Fibroblast of pulmonary artery (primary cell): Measurements from ENCODE around the gene HPD.
A peak's percentile ranks its signal among the peaks of the same experiment; 100 is the strongest.

Experiments used
- DNase-seq: peaks from one replicate; pipeline ENCODE4 v3.0.0-alpha.2; 2010; ENCODE audit warnings: low read depth
- H3K4me3 ChIP-seq: replicated peaks from 2 replicates; pipeline ENCODE4 v1.5.1; 2011; ENCODE audit warnings: low read depth, mild to moderate bottlenecking, control low read depth, low read length, moderate library complexity
- CTCF ChIP-seq: IDR thresholded peaks from 2 replicates; pipeline ENCODE4 v1.5.1; 2011; ENCODE audit warnings: mild to moderate bottlenecking, control low read depth, low read length, inconsistent platforms; ENCODE audit errors: missing control alignments

Gene HPD

GRCh38 chr12:121858662-121859572, at the start of gene HPD:
HPD (minus strand) TSS chr12:121858859; CDS start chr12:121858823, 36 bp downstream.
- DNase-seq = peak; percentile 88
- TF ChIP-seq CTCF = no peak
- H3K4me3 ChIP-seq = no peak within 1 kb of the TSS

DNA sequence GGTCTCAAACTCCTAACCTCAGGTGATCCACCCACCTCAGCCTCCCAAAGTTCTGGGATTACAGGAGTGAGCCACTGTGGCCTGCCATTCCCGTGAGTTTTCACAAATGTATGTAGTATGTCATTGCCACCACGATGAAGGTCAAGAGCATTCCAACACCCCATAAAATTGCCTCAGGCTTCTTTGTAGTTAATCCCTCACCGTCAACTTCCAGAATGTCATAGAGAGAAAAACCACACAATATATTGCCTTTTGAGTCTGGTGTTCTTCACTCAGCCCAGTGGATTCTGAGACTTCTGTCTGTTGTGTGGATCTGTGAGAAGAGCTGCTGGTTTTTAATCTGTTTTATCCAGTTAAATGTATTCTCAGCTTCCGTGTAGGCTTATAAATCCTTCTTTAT, 47.1 kb upstream of the HPD start:
- H3K4me3 ChIP-seq = no peak overlapping the region
- no peak for DNase-seq
- no peak for TF ChIP-seq CTCF

DNA sequence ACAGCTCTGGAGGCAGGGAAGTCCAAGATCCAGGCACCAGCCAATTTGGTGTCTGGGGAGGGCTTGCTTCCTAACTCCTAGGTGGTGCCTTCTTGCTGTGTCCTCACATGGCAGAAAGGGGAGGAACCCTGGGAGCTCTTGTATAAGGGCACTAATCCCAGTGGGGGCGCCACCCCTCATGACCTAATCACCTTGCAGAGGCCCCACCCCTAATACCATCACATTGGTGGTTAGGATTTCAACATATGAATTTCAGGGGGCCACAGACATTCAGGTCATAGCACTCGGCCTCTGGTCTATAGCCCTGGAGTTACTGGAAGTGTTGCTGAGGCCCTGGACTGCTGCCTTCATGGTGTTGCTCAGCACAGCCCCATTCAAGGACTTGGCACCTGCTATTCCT, 44.5 kb upstream of the HPD start:
- TF ChIP-seq CTCF = no peak
- H3K4me3 ChIP-seq = no peak overlapping the region
- DNase-seq = no peak

DNA sequence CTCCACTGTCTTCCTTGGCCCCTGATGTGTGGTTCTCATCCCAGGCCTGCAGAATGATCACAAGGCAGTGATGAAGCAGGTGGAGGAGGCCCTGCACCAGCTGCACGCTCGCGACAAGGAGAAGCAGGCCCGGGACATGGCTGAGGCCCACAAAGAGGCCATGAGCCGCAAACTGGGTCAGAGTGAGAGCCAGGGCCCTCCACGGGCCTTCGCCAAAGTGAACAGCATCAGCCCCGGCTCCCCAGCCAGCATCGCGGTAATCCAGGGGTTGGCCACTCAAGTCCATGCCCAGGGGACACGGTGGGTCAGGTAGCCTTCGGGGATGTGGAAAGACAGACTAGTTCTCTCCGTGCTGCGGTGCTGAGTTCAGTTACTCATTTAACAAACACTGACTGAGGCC, 40.9 kb upstream of the HPD start:
- H3K4me3 ChIP-seq = no peak overlapping the region
- no peak for DNase-seq
- TF ChIP-seq CTCF = no peak

DNA sequence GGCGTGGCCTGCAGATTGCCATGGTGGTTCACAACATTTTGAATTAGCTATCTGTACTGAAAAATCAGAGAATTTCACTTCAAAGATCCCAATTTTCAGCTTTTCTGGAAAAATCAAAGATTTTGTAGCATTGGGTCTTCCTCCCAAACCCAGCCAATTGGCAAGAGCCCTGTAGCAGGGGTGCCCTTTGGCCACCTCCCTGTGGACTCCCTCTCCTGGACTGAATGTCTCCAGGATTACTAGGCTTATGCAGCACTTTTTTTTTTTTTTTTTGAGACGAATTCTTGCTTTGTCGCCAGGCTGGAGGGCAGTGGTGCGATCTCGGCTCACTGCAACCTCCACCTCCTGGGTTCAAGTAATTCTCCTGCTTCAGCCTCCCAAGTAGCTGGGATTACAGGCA, 39.6 kb upstream of the HPD start:
- H3K4me3 ChIP-seq = no peak overlapping the region
- no peak for DNase-seq
- TF ChIP-seq CTCF = no peak

- no peak overlapping the region for H3K4me3 ChIP-seq
- DNase-seq = peak; percentile 64
- peak; percentile 33 for TF ChIP-seq CTCF
Measured at GRCh38 chr12:121894633-121895032, 36.0 kb upstream of the HPD start.
